Cardiac muscle cell (in vitro differentiated cells and primary cell): Measurements from ENCODE around the gene BLOC1S4. TPM values are rescaled to one million over a fixed set of nuclear protein-coding genes. Genes with fewer than 3 reads are reported as not detected.

ENCODE experiments used
- DNase-seq, 2 donors: peaks; one replicate each; pipeline versions ENCODE4 v3.0.0 to v3.0.0-alpha.2; 2010 to 2017; ENCODE audit warnings: low read depth in 1 of 2, low spot score in 1 of 2
- H3K27ac ChIP-seq: fragments of 200-600 bp; sonication (generic); 2 replicates; pipeline ENCODE4 v1.5.1; 2016
- H3K27me3 ChIP-seq: fragments of 200-600 bp; sonication (generic); 2 replicates; pipeline ENCODE4 v1.6.0; 2016; ENCODE audit warnings: control low read depth
- H3K36me3 ChIP-seq: fragments of 200-600 bp; sonication (generic); 2 replicates; pipeline ENCODE4 v1.5.1; 2016; ENCODE audit warnings: control low read depth
- H3K4me1 ChIP-seq: fragments of 200-600 bp; sonication (generic); 2 replicates; pipeline ENCODE4 v1.8.1; 2017; ENCODE audit warnings: low read depth, mild to moderate bottlenecking, mixed run types
- H3K4me3 ChIP-seq: fragments of 200-600 bp; sonication (generic); 2 replicates; pipeline ENCODE4 v1.5.1; 2016; ENCODE audit warnings: mild to moderate bottlenecking
- H3K9me3 ChIP-seq: fragments of 200-600 bp; sonication (generic); 2 replicates; pipeline ENCODE4 v1.5.1; 2017; ENCODE audit warnings: low read depth, mild to moderate bottlenecking, control low read depth
- polyA plus RNA-seq: library from polyadenylated mRNA; unstranded; fragments of >200 nt; fragmentation: Nextera tagmentation; extraction: Ambion mirVana; gene quantifications from 2 replicates; pipeline ENCODE4 v1.2.1, GENCODE V29; 2016
- total RNA-seq: library from RNA; depleted of rRNA; stranded (reverse); fragments of >200 nt; gene quantifications from 2 replicates; pipeline ENCODE4 v1.2.3, GENCODE V29; 2016
- TF ChIP-seq, protein P1 (sequence below): IDR thresholded peaks from 2 replicates; pipeline ENCODE4 v1.5.1; 2012; ENCODE audit warnings: low read depth, mild to moderate bottlenecking, low read length

BLOC1S4 gene
- total and polyA plus RNA-seq, 2 experiments from 2014 or later: 48.9 to 53.5 TPM

DNA sequence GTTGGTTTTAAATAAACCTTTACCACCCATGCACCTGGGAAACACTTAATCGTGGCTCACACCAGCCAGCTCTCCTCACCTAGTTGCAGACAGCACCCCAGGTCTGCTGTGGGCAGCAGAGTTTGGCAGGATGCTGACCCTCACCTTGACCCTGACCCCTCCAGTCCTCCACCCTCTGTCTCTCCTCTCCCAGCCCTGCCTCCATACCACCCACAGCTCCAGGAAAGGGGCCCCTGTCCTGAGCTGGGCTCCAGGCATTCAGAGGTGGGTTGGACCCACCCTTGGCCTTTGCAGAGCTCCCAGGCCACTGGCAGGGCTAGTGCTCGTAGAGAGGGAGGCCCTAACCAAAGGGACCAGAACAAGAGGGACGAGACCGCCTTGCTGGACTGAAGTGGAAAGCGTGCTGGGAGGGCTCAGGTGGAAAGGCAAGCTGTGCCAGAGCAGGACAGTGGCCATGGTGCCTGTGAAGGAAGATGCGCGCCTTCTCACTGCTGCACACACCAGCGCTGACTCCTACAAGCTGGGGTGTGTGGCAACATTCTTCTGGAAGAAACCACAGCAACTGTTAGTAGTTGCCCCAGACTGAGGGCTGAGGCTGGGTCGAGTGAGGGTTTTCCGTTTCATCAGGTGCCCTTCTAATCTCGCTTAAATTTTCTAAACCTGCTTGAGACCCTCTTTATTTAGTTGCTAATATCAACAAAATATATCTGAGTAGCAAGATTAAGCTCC lies 32.9 kb upstream of the BLOC1S4 start:
- DNase-seq: no peak

DNA sequence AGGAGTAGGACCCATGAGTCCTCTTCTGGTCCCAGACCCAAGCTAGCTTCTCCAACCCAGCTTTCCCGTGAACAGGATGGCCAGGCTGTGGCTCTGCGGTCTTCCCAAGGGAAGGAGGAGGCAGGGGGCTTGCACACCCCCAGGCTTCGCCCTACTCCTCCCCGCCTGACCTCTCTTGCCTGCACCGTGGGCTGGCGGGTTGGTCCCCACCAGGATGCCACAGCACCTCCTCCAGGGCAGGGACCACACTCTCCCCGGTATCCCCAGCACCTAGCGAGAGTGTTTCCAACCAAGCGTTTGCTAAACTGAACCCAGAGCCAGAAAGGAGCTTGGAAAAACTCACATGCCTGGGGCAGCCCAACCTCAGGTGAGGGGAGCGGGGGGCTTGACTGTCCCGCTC lies 31.3 kb upstream of the BLOC1S4 start:
- no peak for DNase-seq

More for the DNA sequence above, 32.9 kb upstream of the BLOC1S4 start:
- no peaks in the 10 kb centered on the region for H3K9me3 ChIP-seq
- TF ChIP-seq, protein P1, sequence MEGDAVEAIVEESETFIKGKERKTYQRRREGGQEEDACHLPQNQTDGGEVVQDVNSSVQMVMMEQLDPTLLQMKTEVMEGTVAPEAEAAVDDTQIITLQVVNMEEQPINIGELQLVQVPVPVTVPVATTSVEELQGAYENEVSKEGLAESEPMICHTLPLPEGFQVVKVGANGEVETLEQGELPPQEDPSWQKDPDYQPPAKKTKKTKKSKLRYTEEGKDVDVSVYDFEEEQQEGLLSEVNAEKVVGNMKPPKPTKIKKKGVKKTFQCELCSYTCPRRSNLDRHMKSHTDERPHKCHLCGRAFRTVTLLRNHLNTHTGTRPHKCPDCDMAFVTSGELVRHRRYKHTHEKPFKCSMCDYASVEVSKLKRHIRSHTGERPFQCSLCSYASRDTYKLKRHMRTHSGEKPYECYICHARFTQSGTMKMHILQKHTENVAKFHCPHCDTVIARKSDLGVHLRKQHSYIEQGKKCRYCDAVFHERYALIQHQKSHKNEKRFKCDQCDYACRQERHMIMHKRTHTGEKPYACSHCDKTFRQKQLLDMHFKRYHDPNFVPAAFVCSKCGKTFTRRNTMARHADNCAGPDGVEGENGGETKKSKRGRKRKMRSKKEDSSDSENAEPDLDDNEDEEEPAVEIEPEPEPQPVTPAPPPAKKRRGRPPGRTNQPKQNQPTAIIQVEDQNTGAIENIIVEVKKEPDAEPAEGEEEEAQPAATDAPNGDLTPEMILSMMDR: no peak
- H3K27me3 ChIP-seq: no peaks in the 10 kb centered on the region
- H3K4me3 ChIP-seq: no peak overlapping the region
- H3K4me1 ChIP-seq: no peaks in the 10 kb centered on the region
- H3K36me3 ChIP-seq: no peaks in the 10 kb centered on the region
- H3K27ac ChIP-seq: no peak overlapping the region

DNA sequence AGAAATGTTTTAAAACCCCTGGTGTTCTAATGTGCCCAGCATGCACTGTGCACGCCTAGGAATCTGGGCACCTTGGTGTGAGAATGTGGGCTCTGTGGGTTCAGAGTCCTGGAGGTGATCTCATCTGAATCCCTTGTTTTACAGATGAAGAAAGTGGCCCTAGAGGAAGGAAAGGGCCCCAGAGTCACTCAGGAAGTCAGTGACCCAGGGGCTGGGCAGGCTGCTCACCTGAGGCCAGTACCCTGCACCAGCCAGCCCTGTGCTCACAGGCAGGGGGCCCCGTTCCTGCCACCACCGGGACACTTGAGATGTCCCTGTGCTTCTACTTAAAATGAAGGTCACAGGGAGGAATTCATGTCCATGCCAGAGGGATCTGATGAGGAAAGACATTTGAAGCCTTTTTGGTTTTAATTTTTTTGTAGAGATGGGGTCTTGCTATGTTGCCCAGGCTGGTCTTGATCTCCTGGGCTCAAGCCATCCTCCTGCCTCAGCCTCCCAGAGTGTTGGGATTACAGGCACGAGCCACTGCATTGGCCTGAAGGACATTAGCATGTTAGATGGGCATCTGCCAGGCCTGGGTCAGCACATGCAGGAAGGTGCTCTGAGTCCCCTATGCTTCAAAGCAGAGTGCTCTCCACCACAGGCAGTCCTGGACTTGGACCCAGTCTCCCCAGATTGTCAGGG lies 29.7 kb upstream of the BLOC1S4 start:
- DNase-seq: no peak
- no peak overlapping the region for H3K4me3 ChIP-seq
- H3K27ac ChIP-seq: no peak overlapping the region
- H3K4me1 ChIP-seq: no peaks in the 10 kb centered on the region
- no peaks in the 10 kb centered on the region for H3K27me3 ChIP-seq
- no peaks in the 10 kb centered on the region for H3K9me3 ChIP-seq
- TF ChIP-seq, protein P1: no peak
- no peaks in the 10 kb centered on the region for H3K36me3 ChIP-seq

More for the DNA sequence above, 31.3 kb upstream of the BLOC1S4 start:
- Histone ChIP-seq H3K4me3 (no peak overlapping the region), H3K27ac (no peak overlapping the region), H3K27me3 (no peaks in the 10 kb centered on the region), H3K9me3 (no peaks in the 10 kb centered on the region), H3K4me1 (no peaks in the 10 kb centered on the region), H3K36me3 (no peaks in the 10 kb centered on the region)
- TF ChIP-seq, protein P1: no peak

DNA sequence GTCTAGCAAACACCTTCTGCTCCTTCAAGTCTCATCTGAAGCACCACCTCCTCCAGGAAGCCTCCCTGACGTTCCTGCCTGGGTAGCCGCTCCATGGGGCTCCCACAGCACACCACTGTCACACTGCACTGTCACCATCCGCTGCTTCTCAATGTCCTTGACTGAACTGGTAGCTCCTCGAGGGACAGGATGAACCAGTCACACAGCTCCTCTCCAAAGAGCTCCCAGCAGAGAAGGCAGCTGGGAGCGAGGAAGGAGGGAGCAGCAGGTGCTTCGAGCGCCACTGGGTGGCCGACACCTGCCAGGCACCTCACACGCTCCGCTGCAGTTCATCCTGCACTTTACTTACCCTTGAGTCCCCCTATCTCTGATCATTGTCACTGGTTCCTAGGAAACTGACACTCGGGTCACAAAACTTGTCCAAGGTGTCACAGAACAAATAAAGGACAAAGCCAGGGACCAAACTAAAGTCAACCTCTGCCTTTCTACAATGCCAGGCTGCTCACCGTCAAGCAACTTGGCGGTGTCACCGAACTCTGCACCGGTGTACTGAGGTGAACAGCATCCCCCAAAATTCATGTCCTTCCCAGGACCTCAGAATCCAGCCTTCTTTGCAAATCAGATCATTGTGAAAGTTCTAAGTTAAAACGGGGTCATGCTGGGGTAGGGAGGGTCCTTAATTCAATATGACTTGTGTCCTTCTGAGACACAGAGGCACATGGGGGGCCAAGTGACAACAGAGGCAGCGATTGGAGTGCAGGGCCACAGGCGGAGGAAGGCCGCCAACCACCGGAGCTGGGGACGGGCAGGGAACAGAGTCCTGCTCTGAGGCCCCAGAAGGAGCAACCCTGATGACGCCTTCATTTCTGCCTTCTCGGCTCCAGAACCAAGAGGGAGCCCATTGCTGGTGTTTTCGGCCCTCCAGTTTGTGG lies 27.8 kb upstream of the BLOC1S4 start:
- DNase-seq: no peak
- no peaks in the 10 kb centered on the region for H3K9me3 ChIP-seq
- H3K4me3 ChIP-seq: no peak overlapping the region
- H3K27ac ChIP-seq: no peak overlapping the region
- TF ChIP-seq, protein P1: no peak
- H3K27me3 ChIP-seq: no peaks in the 10 kb centered on the region
- no peaks in the 10 kb centered on the region for H3K36me3 ChIP-seq
- no peaks in the 10 kb centered on the region for H3K4me1 ChIP-seq

DNA sequence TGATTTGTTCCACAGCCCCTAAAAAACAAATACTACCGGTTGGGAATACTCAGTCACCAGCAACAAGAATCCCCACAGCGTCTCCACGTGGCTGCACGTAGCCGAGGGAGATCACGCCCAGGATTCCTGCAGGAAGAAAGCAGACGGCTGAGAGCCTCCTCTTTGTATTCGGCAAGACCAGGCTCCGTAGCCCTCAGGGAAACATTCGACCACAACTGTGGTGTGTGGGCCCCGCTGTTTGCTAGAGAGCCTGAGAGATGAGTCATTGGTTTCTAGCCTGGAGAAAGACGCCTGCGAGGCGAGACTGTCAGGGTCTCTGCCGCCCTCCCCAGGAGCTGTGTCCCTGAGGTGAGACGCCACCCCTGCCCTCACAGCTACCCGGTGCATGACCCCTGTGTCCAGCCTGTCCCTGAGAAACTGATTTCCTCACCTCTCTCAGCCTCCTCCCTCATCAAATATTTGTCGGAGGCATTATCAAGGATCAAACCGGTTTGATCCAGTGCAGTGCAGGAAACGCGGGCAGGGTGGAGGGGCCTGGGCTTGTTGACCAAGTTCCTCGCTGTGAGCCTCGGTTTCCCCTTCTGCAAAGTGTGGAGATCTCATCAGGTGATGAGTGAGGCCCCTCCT lies 27.0 kb upstream of the BLOC1S4 start:
- H3K4me1 ChIP-seq: no peaks in the 10 kb centered on the region
- H3K27ac ChIP-seq: no peak overlapping the region
- no peaks in the 10 kb centered on the region for H3K9me3 ChIP-seq
- DNase-seq: peak in 1 of 2 donors; percentile 95
- no peak overlapping the region for H3K4me3 ChIP-seq
- TF ChIP-seq, protein P1: peak; percentile 24
- H3K36me3 ChIP-seq: no peaks in the 10 kb centered on the region
- H3K27me3 ChIP-seq: no peaks in the 10 kb centered on the region
